Measurements from ENCODE around the gene S100A7A.

Gene S100A7A

DNA sequence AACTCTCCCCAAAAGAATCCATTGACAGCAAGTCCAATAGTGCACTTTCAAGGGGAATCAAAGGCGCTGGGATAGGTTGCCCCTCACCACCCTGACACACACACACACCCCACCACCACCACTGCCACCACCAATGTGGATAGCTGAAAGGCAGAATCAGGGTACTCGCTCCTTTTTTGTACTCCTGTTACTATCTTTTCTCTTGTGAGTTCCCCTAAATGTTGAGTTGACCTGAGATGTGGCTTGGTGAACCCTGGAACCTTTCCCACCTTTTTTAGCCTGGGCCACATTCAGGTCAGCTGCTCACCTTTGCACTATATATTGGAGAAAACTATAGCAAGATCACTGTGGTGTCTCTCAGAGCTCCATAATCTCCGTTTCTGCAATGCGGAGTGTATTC is 29.3 kb upstream of the S100A7A start:
- CTCF ChIA-PET: interaction anchor here (0.9 to 1.4 kb wide), 4 partner anchors 10 to 108 kb away, joined by 3 to 5 read pairs (median 4); partner anchors contain the start of gene S100A9
- POLR2A ChIA-PET: no interaction called here
- TF ChIP-seq, protein P1, sequence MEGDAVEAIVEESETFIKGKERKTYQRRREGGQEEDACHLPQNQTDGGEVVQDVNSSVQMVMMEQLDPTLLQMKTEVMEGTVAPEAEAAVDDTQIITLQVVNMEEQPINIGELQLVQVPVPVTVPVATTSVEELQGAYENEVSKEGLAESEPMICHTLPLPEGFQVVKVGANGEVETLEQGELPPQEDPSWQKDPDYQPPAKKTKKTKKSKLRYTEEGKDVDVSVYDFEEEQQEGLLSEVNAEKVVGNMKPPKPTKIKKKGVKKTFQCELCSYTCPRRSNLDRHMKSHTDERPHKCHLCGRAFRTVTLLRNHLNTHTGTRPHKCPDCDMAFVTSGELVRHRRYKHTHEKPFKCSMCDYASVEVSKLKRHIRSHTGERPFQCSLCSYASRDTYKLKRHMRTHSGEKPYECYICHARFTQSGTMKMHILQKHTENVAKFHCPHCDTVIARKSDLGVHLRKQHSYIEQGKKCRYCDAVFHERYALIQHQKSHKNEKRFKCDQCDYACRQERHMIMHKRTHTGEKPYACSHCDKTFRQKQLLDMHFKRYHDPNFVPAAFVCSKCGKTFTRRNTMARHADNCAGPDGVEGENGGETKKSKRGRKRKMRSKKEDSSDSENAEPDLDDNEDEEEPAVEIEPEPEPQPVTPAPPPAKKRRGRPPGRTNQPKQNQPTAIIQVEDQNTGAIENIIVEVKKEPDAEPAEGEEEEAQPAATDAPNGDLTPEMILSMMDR (IDR thresholded peaks at IDR 0.05; ENCODE audit: control extremely low read depth, extremely low read depth, low read depth, missing control alignments): no peak
- no peak for DNase-seq (ENCODE audit: extremely low spot score)

DNA sequence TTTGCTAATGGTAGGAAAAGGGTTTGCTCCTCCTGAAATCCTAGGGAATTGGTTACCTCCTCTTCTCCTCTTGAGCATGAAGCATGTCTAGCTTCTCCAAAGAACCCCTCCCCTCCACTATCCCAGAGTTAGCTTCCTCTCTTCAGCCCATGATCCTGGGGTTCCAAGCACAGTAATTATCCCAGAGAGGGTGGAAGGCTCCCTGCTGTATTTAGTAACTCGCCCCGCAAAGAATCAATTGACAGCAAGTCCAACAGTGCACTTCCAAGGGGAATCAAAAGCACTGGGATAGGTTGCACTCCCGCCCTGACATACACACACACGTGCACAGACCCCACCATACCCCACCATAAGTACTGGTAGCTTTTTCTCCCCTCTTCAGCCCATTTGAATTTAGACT is 28.5 kb upstream of the S100A7A start:
- no peak for DNase-seq (ENCODE audit: extremely low spot score)
- POLR2A ChIA-PET: no interaction called here
- CTCF ChIA-PET: interaction anchor here (0.9 to 1.4 kb wide), 3 partner anchors 9 to 107 kb away, joined by 3 to 5 read pairs (median 4); no protein-coding TSS in a partner anchor
- TF ChIP-seq, protein P1 (IDR thresholded peaks at IDR 0.05; ENCODE audit: control extremely low read depth, extremely low read depth, low read depth, missing control alignments): no peak

DNA sequence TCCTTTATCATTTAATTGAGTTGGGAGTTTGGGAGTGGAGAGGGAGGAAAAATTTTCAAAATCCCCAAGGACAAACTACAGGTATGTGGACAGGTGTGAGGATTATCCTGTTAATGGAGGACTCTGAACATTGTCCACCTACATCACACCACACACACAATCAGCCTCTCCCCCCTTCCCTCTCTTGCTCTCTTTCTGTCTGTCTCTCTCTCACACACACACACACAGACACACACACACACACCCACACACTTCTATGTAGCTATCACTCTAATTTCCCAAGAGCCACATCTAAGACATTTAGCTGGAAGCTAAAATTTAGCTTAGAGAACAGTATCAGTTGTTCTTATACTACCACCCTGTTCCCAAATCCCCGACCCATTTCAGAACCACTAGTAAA is 26.9 kb upstream of the S100A7A start:
- DNase-seq (ENCODE audit: extremely low spot score): no peak
- POLR2A ChIA-PET: no interaction called here
- CTCF ChIA-PET: interaction anchor here (2.0 kb wide), 1 partner anchor 105 kb away, joined by 6 read pairs; no protein-coding TSS in a partner anchor
- TF ChIP-seq, protein P1 (IDR thresholded peaks at IDR 0.05; ENCODE audit: control extremely low read depth, extremely low read depth, low read depth, missing control alignments): no peak

DNA sequence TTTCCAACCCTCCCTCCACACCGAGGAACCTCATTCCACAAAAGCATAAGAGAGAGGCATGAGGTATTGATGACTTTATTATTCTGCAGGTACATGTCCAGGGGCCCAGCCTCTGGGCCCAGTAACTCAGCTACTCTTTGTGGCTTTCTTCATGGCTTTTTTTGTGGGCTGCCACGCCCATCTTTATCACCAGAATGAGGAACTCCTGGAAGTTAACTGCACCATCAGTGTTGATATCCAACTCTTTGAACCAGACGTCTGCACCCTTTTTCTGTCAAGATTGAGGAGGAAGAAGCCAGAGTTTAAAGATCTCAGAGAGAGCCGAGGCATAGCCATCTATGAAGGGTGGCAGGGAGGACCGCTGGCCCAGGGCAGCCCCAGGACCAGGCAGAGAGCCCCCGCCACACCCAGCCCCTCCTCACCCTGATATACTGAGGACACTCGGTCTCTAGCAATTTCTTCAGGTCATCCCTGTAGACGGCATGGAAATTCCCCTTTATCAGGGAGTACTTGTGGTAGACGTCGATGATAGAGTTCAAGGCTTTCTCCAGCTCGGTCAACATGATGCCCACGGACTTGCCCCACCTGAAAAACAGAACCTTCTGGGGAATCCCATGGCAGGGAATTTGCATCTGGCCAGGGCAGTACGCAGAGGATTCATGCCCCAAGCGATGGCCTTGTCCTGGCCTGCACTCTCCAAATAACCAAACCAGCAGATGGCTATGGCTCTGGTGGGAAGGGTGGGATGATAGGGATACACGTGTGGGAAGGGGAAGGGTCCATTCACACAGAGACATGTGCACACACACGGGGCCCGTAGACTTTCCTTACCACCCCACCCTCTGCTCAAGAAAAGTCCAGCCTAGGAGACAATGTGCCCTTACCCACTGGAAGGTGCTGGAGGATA is 26.1 kb upstream of the S100A7A start:
- ChIA-PET POLR2A (no interaction called here), CTCF (interaction anchor here (0.9 to 2.0 kb wide), 3 partner anchors 13 to 104 kb away, joined by 3 to 6 read pairs (median 3); no protein-coding TSS in a partner anchor)
- no peak for DNase-seq (ENCODE audit: extremely low spot score)
- TF ChIP-seq, protein P1 (IDR thresholded peaks at IDR 0.05; ENCODE audit: control extremely low read depth, extremely low read depth, low read depth, missing control alignments): no peak

DNA sequence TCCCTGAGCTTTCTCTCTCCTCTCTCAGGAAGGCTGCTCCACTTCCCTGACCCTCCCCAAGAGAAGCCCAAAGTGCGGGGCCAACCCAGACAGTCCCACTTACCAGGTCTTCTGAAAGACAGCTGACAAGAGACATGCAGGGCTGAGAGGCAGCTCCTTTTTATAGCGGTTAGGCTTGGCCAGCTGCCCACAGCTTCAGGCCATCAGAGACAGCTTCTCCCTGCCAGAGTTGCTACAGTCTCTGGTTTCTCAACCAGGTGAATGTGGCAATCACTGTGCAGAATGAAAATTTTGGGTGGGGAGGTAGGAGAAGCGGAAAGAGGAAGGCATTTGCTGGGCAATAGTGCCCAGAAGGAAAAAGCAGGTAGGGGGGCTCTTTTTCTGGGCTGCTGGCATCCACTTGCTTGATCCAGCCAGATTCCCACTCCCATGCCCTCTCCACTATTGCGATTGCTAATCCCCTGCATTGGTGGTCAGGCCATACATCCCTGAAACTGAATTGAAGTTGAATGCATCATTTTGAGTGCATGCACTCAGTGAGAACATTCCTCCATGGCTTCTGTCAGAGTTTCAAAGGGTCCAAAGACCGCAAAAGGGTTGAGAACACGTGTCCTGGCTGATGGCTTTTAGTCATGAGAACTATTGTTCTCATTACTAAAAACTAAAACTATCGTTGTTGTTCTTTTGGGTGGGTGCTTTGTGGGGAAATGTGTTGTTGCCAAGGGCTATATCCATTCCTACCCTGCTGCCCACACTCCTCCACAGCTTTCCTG is 25.2 kb upstream of the S100A7A start, which contains the start of gene S100A8:
Gene S100A8, minus strand, starts transcription at position 136 of the 773 bp plus-strand sequence. CDS start 538 bp downstream, outside the sequence.
- TF ChIP-seq, protein P1 (IDR thresholded peaks at IDR 0.05; ENCODE audit: control extremely low read depth, extremely low read depth, low read depth, missing control alignments): no peak
- ChIA-PET POLR2A (no interaction called here), CTCF (interaction anchor here (0.9 to 2.0 kb wide), 3 partner anchors 12 to 103 kb away, joined by 3 to 6 read pairs (median 3); no protein-coding TSS in a partner anchor)
- DNase-seq (ENCODE audit: extremely low spot score): no peak

DNA sequence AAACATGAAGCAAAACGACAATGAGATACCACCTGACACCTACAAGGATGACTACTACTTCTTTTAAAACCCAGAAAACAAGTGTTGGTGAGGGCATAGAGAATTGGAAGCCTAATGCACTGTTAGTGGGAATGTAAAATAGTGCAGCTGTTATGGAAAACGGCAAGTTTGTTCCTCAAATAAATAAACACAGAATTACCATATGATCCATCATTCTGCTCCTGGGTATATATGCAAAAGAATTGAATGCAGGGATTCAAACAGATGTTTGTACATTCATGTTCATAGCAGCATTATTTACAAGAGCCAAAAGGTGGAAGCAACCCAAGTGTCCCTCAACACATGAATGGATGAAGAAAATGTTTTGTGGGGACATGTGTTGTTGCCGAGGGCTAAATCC is 24.1 kb upstream of the S100A7A start:
- no peak for DNase-seq (ENCODE audit: extremely low spot score)
- CTCF ChIA-PET: no interaction called here
- POLR2A ChIA-PET: no interaction called here
- TF ChIP-seq, protein P1 (IDR thresholded peaks at IDR 0.05; ENCODE audit: control extremely low read depth, extremely low read depth, low read depth, missing control alignments): no peak

Measured in GM10248 (cell line).